ENCODE results near the gene LGR6.

Gene LGR6

DNA sequence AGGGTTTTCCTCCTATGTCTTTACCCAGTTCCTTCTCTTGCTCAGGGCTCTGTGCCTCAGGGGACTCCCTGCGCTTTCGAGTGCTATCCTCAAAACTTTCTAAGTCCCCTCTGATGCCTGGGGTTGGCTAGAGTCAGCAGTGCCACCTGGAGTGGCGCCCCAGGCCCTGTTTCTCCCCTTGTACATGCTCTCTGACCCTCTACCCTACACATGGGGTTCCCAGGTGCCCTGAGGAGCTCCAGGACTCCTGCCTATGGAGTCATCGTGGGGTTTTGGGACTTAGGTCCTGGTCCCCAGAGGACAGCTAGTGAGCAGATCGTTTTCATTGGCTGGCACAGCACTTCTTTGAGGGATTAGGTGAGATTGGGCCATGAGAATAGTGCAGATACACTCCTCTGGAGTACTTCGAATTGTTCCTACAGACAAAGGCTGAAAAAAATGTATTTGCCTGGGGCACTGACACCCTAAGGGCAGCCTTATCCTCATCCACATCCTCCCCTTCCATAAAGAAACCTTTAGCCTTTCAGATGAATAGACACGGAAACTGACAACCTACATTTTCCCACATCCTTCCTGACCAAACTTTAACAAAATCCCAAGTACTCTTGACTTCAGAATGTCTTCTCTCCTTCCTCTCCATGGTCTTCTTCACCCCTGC lies 41.5 kb downstream of the LGR6 start:
- H3K4me1 ChIP-seq (ENCODE audit: low read length), result no peaks in the 10 kb centered on the region
- H3K79me2 ChIP-seq (ENCODE audit: low read length), result no peaks in the 10 kb centered on the region
- H3K9me2 ChIP-seq (replicated peaks; ENCODE audit: insufficient read depth, low read length), result no peaks in the 10 kb centered on the region
- H3K27ac ChIP-seq (ENCODE audit: low read length), result no peak overlapping the region
- H3K27me3 ChIP-seq (replicated peaks; ENCODE audit: insufficient read depth, low read length), result peaks cover 16% of the 10 kb centered on the region
- DNase-seq, result no peak
- no peaks in the 10 kb centered on the region for H3K9me3 ChIP-seq (replicated peaks; ENCODE audit: insufficient read depth, low read length)
- H3F3A ChIP-seq (ENCODE audit: insufficient read depth, low read length), result no peaks in the 10 kb centered on the region
- H2AFZ ChIP-seq (ENCODE audit: low read length), result no peak overlapping the region
- H3K4me3 ChIP-seq (ENCODE audit: low read length), result no peak overlapping the region
- no peaks in the 10 kb centered on the region for H3K36me3 ChIP-seq (replicated peaks; ENCODE audit: insufficient read depth, low read length)
- no peak for TF ChIP-seq EZH2phosphoT487 (IDR thresholded peaks at IDR 0.05; ENCODE audit: low read length)
- TF ChIP-seq EZH2 (optimal IDR thresholded peaks at IDR 0.05; ENCODE audit: low read depth, low read length), result no peak
- TF ChIP-seq, protein P1, sequence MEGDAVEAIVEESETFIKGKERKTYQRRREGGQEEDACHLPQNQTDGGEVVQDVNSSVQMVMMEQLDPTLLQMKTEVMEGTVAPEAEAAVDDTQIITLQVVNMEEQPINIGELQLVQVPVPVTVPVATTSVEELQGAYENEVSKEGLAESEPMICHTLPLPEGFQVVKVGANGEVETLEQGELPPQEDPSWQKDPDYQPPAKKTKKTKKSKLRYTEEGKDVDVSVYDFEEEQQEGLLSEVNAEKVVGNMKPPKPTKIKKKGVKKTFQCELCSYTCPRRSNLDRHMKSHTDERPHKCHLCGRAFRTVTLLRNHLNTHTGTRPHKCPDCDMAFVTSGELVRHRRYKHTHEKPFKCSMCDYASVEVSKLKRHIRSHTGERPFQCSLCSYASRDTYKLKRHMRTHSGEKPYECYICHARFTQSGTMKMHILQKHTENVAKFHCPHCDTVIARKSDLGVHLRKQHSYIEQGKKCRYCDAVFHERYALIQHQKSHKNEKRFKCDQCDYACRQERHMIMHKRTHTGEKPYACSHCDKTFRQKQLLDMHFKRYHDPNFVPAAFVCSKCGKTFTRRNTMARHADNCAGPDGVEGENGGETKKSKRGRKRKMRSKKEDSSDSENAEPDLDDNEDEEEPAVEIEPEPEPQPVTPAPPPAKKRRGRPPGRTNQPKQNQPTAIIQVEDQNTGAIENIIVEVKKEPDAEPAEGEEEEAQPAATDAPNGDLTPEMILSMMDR (IDR thresholded peaks at IDR 0.05; ENCODE audit: low read length), result no peak
- H3K9ac ChIP-seq (ENCODE audit: low read length), result no peak overlapping the region
- H3K4me2 ChIP-seq (ENCODE audit: low read depth, low read length), result no peak overlapping the region
- no peaks in the 10 kb centered on the region for H4K20me1 ChIP-seq (ENCODE audit: insufficient read depth, low read length)

- no peak for TF ChIP-seq EZH2phosphoT487 (IDR thresholded peaks at IDR 0.05; ENCODE audit: low read length)
- TF ChIP-seq, protein P1 (IDR thresholded peaks at IDR 0.05; ENCODE audit: low read length), result peak; percentile 99
- Histone ChIP-seq H3K79me2 (ENCODE audit: low read length) (no peaks in the 10 kb centered on the region), H3K9me2 (replicated peaks; ENCODE audit: insufficient read depth, low read length) (no peaks in the 10 kb centered on the region), H3K36me3 (replicated peaks; ENCODE audit: insufficient read depth, low read length) (no peaks in the 10 kb centered on the region), H3F3A (ENCODE audit: insufficient read depth, low read length) (no peaks in the 10 kb centered on the region), H3K4me2 (ENCODE audit: low read depth, low read length) (no peak overlapping the region), H3K27me3 (replicated peaks; ENCODE audit: insufficient read depth, low read length) (peaks cover 16% of the 10 kb centered on the region), H2AFZ (ENCODE audit: low read length) (no peak overlapping the region), H3K9ac (ENCODE audit: low read length) (no peak overlapping the region), H3K27ac (ENCODE audit: low read length) (no peak overlapping the region), H3K4me1 (ENCODE audit: low read length) (no peaks in the 10 kb centered on the region), H3K9me3 (replicated peaks; ENCODE audit: insufficient read depth, low read length) (no peaks in the 10 kb centered on the region), H4K20me1 (ENCODE audit: insufficient read depth, low read length) (no peaks in the 10 kb centered on the region), H3K4me3 (ENCODE audit: low read length) (no peak overlapping the region)
- DNase-seq, result peak; percentile 63
These were observed 42.5 kb downstream of the LGR6 start for GRCh38 chr1:202235856-202236837.

GRCh38 chr1:202237052-202237451 lies 43.5 kb downstream of the LGR6 start:
- H3K9me2 ChIP-seq (replicated peaks; ENCODE audit: insufficient read depth, low read length), result no peaks in the 10 kb centered on the region
- H3K36me3 ChIP-seq (replicated peaks; ENCODE audit: insufficient read depth, low read length), result no peaks in the 10 kb centered on the region
- no peak overlapping the region for H3K4me3 ChIP-seq (ENCODE audit: low read length)
- H4K20me1 ChIP-seq (ENCODE audit: insufficient read depth, low read length), result no peaks in the 10 kb centered on the region
- no peak overlapping the region for H3K27ac ChIP-seq (ENCODE audit: low read length)
- peak; percentile 42 for DNase-seq
- H3K9ac ChIP-seq (ENCODE audit: low read length), result no peak overlapping the region
- H3K4me1 ChIP-seq (ENCODE audit: low read length), result no peaks in the 10 kb centered on the region
- peaks cover 16% of the 10 kb centered on the region for H3K27me3 ChIP-seq (replicated peaks; ENCODE audit: insufficient read depth, low read length)
- H3K4me2 ChIP-seq (ENCODE audit: low read depth, low read length), result no peak overlapping the region
- H3K9me3 ChIP-seq (replicated peaks; ENCODE audit: insufficient read depth, low read length), result no peaks in the 10 kb centered on the region
- no peaks in the 10 kb centered on the region for H3K79me2 ChIP-seq (ENCODE audit: low read length)
- H3F3A ChIP-seq (ENCODE audit: insufficient read depth, low read length), result no peaks in the 10 kb centered on the region
- TF ChIP-seq, protein P1 (IDR thresholded peaks at IDR 0.05; ENCODE audit: low read length), result peak; percentile 71
- TF ChIP-seq EZH2 (optimal IDR thresholded peaks at IDR 0.05; ENCODE audit: low read depth, low read length) (no peak), EZH2phosphoT487 (IDR thresholded peaks at IDR 0.05; ENCODE audit: low read length) (no peak)
- no peak overlapping the region for H2AFZ ChIP-seq (ENCODE audit: low read length)

All from MM.1S (cell line).